HEK293 (cell line): ENCODE data around the gene PRRG3.

Source experiments
- ZNF2 ChIP-seq: fragments of 450-650 bp; formaldehyde crosslinking; IDR thresholded peaks from 2 replicates; pipeline ENCODE4 v1.5.1; 2016; ENCODE audit warnings: missing biosample characterization, missing genetic modification characterization
- ZNF350 ChIP-seq: fragments of 450-650 bp; formaldehyde crosslinking; IDR thresholded peaks from 2 replicates; pipeline ENCODE4 v1.5.0; 2017; ENCODE audit warnings: missing biosample characterization, mild to moderate bottlenecking, missing genetic modification characterization
- TF ChIP-seq, protein P1 (sequence below): fragments of 450-650 bp; formaldehyde crosslinking; IDR thresholded peaks from 2 replicates; pipeline ENCODE4 v1.5.1; 2016; ENCODE audit warnings: missing biosample characterization, missing genetic modification characterization

DNA sequence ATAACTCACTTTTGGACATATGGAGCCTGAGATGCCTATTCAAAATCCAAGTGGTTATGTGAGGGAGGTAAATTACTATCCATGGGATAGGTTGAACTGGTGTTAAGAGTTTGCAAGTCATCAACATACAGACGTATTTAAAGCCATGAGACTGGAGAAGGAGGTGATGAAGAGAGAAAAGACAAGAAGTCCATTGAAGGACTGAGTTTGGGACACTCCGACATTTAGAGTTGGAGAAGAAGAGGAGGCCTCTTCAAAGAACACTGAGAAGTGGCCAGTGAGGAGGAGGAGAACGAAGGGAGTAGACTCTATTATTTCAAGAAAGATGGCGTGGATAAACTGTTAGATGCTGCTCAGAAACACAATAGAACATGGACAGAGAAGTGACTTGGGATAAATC lies 39.2 kb downstream of the PRRG3 start, which contains the start of gene CNGA2:
- TF ChIP-seq, protein P1, sequence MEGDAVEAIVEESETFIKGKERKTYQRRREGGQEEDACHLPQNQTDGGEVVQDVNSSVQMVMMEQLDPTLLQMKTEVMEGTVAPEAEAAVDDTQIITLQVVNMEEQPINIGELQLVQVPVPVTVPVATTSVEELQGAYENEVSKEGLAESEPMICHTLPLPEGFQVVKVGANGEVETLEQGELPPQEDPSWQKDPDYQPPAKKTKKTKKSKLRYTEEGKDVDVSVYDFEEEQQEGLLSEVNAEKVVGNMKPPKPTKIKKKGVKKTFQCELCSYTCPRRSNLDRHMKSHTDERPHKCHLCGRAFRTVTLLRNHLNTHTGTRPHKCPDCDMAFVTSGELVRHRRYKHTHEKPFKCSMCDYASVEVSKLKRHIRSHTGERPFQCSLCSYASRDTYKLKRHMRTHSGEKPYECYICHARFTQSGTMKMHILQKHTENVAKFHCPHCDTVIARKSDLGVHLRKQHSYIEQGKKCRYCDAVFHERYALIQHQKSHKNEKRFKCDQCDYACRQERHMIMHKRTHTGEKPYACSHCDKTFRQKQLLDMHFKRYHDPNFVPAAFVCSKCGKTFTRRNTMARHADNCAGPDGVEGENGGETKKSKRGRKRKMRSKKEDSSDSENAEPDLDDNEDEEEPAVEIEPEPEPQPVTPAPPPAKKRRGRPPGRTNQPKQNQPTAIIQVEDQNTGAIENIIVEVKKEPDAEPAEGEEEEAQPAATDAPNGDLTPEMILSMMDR (tag by site-specific recombination), result no peak
- no peak for TF ChIP-seq ZNF350 (tag by site-specific recombination)
- no peak for TF ChIP-seq ZNF2
